Measurements from ENCODE around the gene NAPA. TPM values are rescaled to one million over a fixed set of nuclear protein-coding genes. Genes with fewer than 3 reads are reported as not detected.
A peak's percentile ranks its signal among the peaks of the same experiment; 100 is the strongest.

The NAPA gene
- total RNA-seq, 1 experiment from 2014 or later = 61.3 TPM

GRCh38 chr19:47493378-47494210, 21.3 kb downstream of the NAPA start (continued):
- no peak for TF ChIP-seq ZNF396 (CRISPR knock-in tag; IDR thresholded peaks at IDR 0.05; ENCODE audit: borderline replicate concordance)
- TF ChIP-seq, protein P1, sequence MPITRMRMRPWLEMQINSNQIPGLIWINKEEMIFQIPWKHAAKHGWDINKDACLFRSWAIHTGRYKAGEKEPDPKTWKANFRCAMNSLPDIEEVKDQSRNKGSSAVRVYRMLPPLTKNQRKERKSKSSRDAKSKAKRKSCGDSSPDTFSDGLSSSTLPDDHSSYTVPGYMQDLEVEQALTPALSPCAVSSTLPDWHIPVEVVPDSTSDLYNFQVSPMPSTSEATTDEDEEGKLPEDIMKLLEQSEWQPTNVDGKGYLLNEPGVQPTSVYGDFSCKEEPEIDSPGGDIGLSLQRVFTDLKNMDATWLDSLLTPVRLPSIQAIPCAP (CRISPR knock-in tag; IDR thresholded peaks at IDR 0.05) = no peak
- TF ChIP-seq NFE2L1 (CRISPR knock-in tag; IDR thresholded peaks at IDR 0.05) = no peak
- no peak for TF ChIP-seq ATF3 (CRISPR knock-in tag; conservative IDR thresholded peaks at IDR 0.05)
- TF ChIP-seq NFATC4 (CRISPR knock-in tag; IDR thresholded peaks at IDR 0.05) = no peak
- no peak for TF ChIP-seq ZNF232 (CRISPR knock-in tag; IDR thresholded peaks at IDR 0.05)
- TF ChIP-seq NFYB (CRISPR knock-in tag; conservative IDR thresholded peaks at IDR 0.05; ENCODE audit: low read depth) = no peak
- TF ChIP-seq, protein P2, sequence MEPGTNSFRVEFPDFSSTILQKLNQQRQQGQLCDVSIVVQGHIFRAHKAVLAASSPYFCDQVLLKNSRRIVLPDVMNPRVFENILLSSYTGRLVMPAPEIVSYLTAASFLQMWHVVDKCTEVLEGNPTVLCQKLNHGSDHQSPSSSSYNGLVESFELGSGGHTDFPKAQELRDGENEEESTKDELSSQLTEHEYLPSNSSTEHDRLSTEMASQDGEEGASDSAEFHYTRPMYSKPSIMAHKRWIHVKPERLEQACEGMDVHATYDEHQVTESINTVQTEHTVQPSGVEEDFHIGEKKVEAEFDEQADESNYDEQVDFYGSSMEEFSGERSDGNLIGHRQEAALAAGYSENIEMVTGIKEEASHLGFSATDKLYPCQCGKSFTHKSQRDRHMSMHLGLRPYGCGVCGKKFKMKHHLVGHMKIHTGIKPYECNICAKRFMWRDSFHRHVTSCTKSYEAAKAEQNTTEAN (CRISPR knock-in tag; IDR thresholded peaks at IDR 0.05) = no peak
- TF ChIP-seq, protein P3, sequence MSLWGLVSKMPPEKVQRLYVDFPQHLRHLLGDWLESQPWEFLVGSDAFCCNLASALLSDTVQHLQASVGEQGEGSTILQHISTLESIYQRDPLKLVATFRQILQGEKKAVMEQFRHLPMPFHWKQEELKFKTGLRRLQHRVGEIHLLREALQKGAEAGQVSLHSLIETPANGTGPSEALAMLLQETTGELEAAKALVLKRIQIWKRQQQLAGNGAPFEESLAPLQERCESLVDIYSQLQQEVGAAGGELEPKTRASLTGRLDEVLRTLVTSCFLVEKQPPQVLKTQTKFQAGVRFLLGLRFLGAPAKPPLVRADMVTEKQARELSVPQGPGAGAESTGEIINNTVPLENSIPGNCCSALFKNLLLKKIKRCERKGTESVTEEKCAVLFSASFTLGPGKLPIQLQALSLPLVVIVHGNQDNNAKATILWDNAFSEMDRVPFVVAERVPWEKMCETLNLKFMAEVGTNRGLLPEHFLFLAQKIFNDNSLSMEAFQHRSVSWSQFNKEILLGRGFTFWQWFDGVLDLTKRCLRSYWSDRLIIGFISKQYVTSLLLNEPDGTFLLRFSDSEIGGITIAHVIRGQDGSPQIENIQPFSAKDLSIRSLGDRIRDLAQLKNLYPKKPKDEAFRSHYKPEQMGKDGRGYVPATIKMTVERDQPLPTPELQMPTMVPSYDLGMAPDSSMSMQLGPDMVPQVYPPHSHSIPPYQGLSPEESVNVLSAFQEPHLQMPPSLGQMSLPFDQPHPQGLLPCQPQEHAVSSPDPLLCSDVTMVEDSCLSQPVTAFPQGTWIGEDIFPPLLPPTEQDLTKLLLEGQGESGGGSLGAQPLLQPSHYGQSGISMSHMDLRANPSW (CRISPR knock-in tag; conservative IDR thresholded peaks at IDR 0.05; ENCODE audit: low read depth) = no peak

DNA sequence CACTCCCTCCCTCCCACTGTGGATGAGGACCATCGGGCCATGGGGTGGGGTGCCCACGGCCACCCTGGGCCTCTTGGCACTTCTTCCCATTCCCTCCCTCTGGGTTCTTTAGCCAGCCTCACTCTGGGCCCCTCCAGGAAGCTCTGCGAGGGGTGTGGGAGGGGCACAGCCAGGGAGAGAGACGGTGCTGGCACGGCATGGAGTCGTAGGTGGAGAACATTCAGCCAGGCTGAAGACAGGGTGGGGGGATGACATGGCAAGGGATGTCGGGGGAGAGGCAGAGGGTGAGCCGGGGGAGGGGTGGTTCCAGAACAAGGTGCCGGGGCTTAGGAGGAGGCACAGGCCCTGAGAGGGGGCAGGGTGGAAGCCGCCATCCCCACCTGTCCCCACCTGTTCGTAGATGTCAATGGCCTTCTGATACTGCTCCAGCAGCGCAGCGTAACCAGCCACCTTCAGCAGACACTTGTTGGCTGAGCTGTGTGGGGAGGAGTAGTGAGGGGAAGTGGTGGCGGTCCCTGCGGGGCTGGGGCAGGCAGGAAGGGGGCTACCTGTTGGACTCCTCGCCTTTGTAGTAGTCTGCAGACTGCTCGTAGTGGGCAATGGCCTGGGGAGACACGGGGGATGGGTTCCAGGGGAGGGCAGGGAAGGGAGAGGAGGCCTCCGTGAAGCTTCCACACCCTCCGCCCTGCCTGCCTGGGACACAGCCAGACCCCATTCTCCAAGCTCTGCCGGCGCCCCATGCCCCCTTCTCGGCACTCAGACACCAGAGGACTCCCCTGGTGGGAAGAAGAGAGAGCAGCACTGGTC, 22.1 kb downstream of the NAPA start:
- ATAC-seq = peak; percentile 19; the same call in 1 of the 2 replicates
- ChIA-PET POLR2A (no interaction called here), CTCF (interaction anchor here (0.6 to 2.4 kb wide), 2 partner anchors 9 to 13 kb away, joined by 3 to 10 read pairs; partner anchors contain the start of gene KPTN)
- Mint-ChIP-seq H3K27me3 (ENCODE audit: low read depth) (no peaks in the 10 kb centered on the region), H3K4me1 (peaks cover 5% of the 10 kb centered on the region; the same call in 1 of the 2 replicates), H3K4me3 (no peak overlapping the region), H3K9me3 (no peaks in the 10 kb centered on the region), H3K27ac (peak overlapping the region; percentile 65; the same call in 1 of the 2 replicates), H3K36me3 (peaks cover 5% of the 10 kb centered on the region; the same call in 1 of the 2 replicates)
- DNase-seq (ENCODE audit: low spot score) = no peak
- no peak for TF ChIP-seq SMAD4 (CRISPR knock-in tag; IDR thresholded peaks at IDR 0.05)
- TF ChIP-seq KAT7 (CRISPR knock-in tag; IDR thresholded peaks at IDR 0.05; ENCODE audit: borderline replicate concordance) = no peak
- TF ChIP-seq NR3C1 (CRISPR knock-in tag; conservative IDR thresholded peaks at IDR 0.05; ENCODE audit: low read depth) = no peak
- no peak for TF ChIP-seq TCF7 (CRISPR knock-in tag; IDR thresholded peaks at IDR 0.05; ENCODE audit: low read depth)
- no peak for TF ChIP-seq ATF6 (CRISPR knock-in tag; IDR thresholded peaks at IDR 0.05)
- TF ChIP-seq E2F4 (CRISPR knock-in tag; IDR thresholded peaks at IDR 0.05; ENCODE audit: borderline replicate concordance, low read depth) = no peak
- no peak for TF ChIP-seq TEAD4 (CRISPR knock-in tag; IDR thresholded peaks at IDR 0.05)
- no peak for TF ChIP-seq HMGA2 (CRISPR knock-in tag; IDR thresholded peaks at IDR 0.05)
- no peak for TF ChIP-seq MXD4 (CRISPR knock-in tag; IDR thresholded peaks at IDR 0.05; ENCODE audit: borderline replicate concordance)
- TF ChIP-seq, protein P4, sequence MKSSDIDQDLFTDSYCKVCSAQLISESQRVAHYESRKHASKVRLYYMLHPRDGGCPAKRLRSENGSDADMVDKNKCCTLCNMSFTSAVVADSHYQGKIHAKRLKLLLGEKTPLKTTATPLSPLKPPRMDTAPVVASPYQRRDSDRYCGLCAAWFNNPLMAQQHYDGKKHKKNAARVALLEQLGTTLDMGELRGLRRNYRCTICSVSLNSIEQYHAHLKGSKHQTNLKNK (CRISPR knock-in tag; IDR thresholded peaks at IDR 0.05) = no peak
- no peak for TF ChIP-seq ATF1 (CRISPR knock-in tag; IDR thresholded peaks at IDR 0.05)
- TF ChIP-seq, protein P5, sequence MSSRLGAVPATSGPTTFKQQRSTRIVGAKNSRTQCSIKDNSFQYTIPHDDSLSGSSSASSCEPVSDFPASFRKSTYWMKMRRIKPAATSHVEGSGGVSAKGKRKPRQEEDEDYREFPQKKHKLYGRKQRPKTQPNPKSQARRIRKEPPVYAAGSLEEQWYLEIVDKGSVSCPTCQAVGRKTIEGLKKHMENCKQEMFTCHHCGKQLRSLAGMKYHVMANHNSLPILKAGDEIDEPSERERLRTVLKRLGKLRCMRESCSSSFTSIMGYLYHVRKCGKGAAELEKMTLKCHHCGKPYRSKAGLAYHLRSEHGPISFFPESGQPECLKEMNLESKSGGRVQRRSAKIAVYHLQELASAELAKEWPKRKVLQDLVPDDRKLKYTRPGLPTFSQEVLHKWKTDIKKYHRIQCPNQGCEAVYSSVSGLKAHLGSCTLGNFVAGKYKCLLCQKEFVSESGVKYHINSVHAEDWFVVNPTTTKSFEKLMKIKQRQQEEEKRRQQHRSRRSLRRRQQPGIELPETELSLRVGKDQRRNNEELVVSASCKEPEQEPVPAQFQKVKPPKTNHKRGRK (CRISPR knock-in tag; IDR thresholded peaks at IDR 0.05; ENCODE audit: borderline replicate concordance) = no peak
